Measurements from ENCODE around the gene WRAP73.

Gene WRAP73

DNA sequence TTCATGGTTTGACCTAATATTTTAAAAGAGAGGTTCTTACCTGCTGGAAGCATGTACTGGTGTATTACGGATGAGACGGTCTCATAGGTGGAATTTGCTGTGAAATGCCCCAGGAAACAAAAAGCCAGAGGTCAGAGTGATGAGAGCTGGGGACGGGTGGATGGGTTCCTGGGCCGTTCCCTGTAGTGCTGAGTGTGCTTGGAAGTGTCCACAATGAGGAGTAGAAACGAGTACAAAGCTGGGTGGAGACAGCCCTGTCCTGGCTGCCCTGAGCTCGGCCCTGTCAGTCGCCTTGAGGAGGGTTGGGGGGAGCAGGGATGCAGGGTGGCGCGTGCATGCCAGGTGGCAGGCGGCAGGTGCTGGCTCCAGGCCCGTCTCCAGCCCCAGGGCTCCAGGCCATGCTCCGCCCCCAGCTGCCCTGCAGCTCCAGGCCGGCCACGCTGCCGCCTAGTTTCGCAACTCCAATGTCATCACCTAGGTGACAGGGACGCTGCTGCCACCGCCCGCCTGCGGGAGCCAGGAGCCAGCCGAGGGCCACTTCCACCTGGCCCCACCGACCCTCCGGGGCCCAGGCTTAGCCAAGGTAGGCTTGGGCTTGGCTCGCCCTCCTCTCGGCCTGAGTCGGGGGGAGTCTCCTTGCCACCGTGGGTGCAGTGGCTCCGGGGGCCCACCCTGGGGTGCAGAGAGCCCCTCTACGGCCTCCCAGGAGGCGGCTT lies 18.8 kb upstream of the WRAP73 start:
- Histone ChIP-seq H3K36me3 (no peaks in the 10 kb centered on the region), H3K4me1 (peaks cover 28% of the 10 kb centered on the region), H3K9me3 (no peaks in the 10 kb centered on the region), H3K27me3 (no peaks in the 10 kb centered on the region), H3K4me3 (ENCODE audit: low read depth, low read length) (peak overlapping the region; percentile 28)
- TF ChIP-seq, protein P1, sequence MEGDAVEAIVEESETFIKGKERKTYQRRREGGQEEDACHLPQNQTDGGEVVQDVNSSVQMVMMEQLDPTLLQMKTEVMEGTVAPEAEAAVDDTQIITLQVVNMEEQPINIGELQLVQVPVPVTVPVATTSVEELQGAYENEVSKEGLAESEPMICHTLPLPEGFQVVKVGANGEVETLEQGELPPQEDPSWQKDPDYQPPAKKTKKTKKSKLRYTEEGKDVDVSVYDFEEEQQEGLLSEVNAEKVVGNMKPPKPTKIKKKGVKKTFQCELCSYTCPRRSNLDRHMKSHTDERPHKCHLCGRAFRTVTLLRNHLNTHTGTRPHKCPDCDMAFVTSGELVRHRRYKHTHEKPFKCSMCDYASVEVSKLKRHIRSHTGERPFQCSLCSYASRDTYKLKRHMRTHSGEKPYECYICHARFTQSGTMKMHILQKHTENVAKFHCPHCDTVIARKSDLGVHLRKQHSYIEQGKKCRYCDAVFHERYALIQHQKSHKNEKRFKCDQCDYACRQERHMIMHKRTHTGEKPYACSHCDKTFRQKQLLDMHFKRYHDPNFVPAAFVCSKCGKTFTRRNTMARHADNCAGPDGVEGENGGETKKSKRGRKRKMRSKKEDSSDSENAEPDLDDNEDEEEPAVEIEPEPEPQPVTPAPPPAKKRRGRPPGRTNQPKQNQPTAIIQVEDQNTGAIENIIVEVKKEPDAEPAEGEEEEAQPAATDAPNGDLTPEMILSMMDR (IDR thresholded peaks at IDR 0.05; ENCODE audit: low read depth, low read length): no peak
- peak; percentile 91 for DNase-seq

DNA sequence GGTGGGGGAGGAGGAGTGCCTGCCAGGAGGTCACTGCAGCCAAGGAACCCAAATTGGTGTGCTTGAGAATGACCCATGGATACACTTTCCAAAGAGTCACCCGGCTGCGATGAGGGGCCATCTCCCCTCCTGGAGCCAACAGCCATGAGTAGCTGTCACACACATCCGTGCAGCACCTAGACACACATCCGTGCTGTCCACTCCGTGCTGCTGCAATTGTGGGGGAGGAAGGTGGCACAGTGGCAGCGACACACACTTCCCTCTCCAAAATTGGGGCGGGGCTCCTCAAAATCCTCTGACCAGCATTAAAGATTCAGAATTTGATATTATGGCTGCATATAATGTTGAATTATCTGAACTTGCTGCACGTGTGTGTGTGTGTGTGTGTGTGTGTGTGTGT lies 18.2 kb upstream of the WRAP73 start:
- Histone ChIP-seq H3K9me3 (no peaks in the 10 kb centered on the region), H3K4me1 (peaks cover 28% of the 10 kb centered on the region), H3K36me3 (no peaks in the 10 kb centered on the region), H3K4me3 (ENCODE audit: low read depth, low read length) (no peak overlapping the region), H3K27me3 (no peaks in the 10 kb centered on the region)
- DNase-seq: no peak
- TF ChIP-seq, protein P1 (IDR thresholded peaks at IDR 0.05; ENCODE audit: low read depth, low read length): no peak

DNA sequence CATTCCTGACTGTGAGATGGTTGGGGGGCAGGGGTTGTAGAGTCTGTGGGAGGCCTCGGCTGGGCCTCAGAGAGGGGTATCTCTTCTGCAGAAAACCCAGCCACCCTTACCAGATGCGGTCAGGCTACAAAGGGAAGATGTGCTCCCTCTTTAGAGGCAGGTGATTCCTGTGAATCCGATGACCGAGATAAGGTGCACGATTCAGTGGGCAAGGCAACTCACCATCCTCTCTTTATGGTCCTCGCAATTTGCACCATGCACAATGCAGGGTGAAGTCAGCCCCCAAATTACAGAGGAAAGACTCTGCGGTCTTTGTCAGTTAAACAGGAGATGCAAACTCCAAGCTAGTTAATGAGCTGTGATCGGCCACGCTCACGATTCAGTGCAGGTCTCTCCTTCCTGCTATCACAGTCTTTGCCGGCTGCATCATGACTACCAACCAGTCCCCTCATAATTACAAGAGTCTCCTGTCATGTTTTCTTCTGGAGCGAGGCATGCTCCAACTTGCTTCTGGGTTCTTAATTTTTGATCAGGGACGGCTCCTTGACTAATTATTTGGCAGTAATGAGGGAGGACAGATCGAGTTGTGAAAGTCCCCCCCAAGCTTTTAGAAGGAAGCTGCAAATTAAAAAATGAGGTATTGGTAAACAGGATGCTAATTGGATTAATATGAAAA lies 14.9 kb upstream of the WRAP73 start:
- TF ChIP-seq, protein P1 (IDR thresholded peaks at IDR 0.05; ENCODE audit: low read depth, low read length): no peak
- Histone ChIP-seq H3K27me3 (no peaks in the 10 kb centered on the region), H3K4me1 (peaks cover 17% of the 10 kb centered on the region), H3K9me3 (no peaks in the 10 kb centered on the region), H3K4me3 (ENCODE audit: low read depth, low read length) (no peak overlapping the region), H3K36me3 (no peaks in the 10 kb centered on the region)
- DNase-seq: no peak

DNA sequence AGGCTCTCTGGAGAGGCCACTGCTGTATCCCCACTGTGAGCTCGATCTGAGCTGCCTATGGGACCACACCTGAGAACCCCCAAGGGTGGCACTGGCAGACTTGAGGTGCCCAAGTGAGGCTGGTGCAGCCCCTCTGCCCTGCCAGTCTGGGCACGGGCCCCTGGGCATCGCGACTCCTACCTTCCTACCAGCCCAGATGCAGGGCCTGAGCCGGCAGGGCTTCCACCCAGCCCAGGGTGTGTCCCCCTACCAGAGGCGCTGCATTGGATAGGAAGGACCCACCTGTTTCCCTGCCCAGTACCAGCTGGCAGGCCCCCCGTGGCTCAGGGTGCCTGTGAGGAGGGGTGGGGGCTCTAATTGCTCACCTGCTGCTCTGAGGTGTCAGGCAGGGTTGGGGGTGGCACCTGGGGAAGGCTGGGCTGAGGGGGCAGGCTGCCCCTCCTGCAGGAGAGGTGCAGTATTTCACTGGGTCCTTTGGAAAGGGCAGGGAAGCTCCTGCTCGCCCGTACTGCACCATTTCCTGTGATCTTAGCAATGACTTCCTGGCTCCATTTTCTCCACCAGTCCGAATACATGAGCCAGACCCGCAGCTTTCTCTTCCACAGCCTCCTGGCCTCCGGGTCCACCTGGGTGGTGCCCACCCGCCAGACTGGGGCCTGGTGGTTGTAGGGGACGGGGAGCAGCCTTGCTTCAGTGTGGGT lies 14.2 kb upstream of the WRAP73 start:
- TF ChIP-seq, protein P1 (IDR thresholded peaks at IDR 0.05; ENCODE audit: low read depth, low read length): no peak
- H3K4me3 ChIP-seq (ENCODE audit: low read depth, low read length): no peak overlapping the region
- no peaks in the 10 kb centered on the region for H3K36me3 ChIP-seq
- H3K4me1 ChIP-seq: peaks cover 10% of the 10 kb centered on the region
- no peaks in the 10 kb centered on the region for H3K9me3 ChIP-seq
- H3K27me3 ChIP-seq: no peaks in the 10 kb centered on the region
- no peak for DNase-seq

DNA sequence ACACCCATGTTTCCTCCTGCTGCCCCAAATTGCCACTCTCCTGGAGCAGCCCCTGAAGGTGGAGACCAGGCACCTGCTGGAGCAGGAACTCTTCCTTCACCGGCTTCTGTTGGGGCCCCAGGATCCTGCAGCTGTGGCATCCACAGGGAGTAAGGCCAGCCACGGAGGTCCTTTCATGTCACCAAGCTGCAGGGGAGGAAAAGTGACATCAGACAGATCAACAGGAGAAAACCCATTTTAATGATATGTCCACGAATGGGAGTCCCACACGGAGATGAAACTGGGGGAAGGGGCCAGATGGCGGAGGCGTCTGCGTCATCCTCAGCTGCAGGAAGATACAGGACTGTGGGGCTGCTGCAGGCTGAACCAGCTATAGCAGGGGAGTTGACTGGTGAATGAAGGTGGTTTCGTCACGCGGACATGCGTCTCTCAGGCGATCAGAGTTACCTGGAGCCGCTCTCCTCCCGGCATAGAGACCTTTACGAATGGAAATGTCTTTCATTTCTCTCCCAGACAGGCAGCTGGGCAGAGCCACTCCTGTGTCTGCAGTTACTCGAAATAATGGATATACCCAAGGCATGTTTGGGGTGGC lies 12.3 kb upstream of the WRAP73 start:
- Histone ChIP-seq H3K4me3 (ENCODE audit: low read depth, low read length) (no peak overlapping the region), H3K4me1 (peaks cover 3% of the 10 kb centered on the region; the same call in 1 of the 2 replicates)
- TF ChIP-seq, protein P1 (IDR thresholded peaks at IDR 0.05; ENCODE audit: low read depth, low read length): no peak

More for the DNA sequence above, 12.3 kb upstream of the WRAP73 start:
- Histone ChIP-seq H3K9me3 (no peaks in the 10 kb centered on the region), H3K36me3 (no peaks in the 10 kb centered on the region), H3K27me3 (no peaks in the 10 kb centered on the region)
- no peak for DNase-seq

Measured in BE2C (cell line).